Renal cortical epithelial cell (primary cell): ENCODE measurements around the gene DTX2. TPM values are rescaled to one million over a fixed set of nuclear protein-coding genes. Genes with fewer than 3 reads are reported as not detected.
A peak's percentile ranks its signal among the peaks of the same experiment; 100 is the strongest.
"Not testable (repeated sequence)": the region's sequence is repeated elsewhere in the genome, so short reads cannot be mapped to it uniquely, and the experiment has no call there.

Experiments used
- DNase-seq: peaks from one replicate; pipeline ENCODE4 v3.0.0-alpha.2; 2011; ENCODE audit warnings: low read depth
- total RNA-seq: library from RNA; depleted of rRNA; stranded (reverse); fragments of >200 nt; gene quantifications from 2 replicates; pipeline ENCODE4 v1.2.3, GENCODE V29; 2014

DTX2 gene
- total RNA-seq, 1 donor from 2014 or later, result 10.2 TPM

DNA sequence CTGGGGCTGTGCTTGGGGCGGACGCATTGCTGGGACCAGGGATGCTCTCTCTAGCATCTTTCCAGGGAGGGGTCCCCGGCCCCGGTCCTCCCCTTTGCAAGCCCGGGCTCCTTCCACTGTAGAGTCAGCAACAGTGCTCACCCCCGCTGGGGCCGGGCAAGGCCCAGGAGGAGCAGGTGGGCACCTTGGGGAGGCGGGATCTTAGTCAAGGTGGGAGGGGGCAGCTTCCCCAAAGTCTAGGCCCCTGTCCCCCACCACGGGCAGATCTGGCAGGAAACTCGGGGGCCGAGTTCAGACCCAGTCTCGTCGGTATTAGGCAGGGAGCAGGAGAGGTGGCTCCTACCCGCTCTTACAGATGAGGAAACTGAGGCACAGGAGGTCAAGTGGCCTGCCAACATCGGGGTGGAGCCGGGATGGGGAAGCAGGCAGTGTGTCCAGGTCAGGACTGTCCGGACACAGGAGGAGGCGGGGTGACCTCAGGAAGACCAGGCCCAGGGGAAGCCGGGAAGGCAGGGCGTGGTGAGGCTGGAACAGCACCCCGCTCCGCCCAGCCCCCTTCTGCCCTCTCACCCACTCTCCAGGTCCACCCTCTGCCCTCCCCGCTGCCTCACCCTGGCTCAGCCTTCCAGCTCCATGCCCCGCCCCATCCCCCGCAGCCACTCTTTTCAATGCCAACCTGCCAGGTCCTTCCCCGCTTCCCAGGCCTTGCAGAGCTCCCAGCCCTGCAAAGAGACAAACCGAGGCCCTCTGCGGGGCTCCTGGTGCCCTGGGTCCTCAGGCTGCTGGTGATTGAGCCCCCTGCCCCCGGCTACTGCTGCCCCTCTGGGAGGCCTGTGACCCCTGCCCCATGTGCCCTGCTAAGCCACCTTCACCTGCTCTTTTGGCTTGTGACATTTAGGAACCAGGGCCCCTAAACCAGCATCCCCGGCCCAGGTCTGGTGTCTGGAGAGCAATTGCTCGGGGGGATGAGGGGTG is 50.7 kb downstream of the DTX2 start:
- DNase-seq, result not testable (repeated sequence)

GRCh38 chr7:76512941-76513816 is 51.7 kb downstream of the DTX2 start:
- no peak for DNase-seq

GRCh38 chr7:76513817-76514799 is 52.6 kb downstream of the DTX2 start:
- no peak for DNase-seq

DNA sequence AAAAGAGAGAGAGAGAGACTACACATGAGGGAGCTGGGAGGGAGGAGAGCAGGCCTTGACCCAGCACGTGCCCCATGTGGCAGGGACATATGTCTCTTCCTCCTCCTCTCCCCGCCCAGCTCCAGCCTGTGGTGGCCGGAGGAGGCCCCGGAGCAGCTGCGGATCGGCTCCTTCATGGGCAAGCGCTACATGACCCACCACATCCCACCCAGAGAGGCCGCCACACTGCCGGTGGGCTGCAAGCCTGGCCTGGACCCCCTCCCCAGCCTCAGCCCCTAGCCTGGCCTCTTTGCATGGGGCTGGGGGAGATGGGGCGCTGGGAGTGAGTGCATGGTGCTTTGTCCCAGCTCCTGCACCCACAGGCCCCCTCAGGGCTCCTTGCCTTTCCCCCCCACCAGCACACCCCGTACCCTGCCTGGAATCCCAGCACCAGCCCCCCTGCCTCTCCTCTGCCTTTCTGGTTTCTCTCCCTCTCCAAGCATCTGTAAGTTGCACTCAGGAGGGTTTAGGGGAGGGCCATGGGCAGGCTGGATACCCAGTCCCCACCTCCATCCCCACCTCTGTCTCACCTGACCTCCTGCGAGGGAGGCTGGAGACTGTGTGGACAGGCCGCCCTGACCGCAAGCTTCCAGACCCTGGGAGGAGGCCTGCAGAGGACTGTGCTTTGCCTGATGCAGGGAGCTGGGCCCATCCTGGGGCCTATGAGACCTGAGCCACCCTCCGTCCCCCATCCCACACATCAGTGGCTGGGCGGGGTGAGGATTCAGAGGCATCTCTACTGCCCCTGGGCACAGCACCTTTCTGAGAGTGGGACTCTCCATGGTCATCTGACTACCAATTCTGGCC is 53.6 kb downstream of the DTX2 start:
- no peak for DNase-seq

- no peak for DNase-seq
Observed at GRCh38 chr7:76515999-76516443, 54.5 kb downstream of the DTX2 start.

GRCh38 chr7:76516932-76517331 is 55.4 kb downstream of the DTX2 start:
- DNase-seq, result not testable (repeated sequence)

DNA sequence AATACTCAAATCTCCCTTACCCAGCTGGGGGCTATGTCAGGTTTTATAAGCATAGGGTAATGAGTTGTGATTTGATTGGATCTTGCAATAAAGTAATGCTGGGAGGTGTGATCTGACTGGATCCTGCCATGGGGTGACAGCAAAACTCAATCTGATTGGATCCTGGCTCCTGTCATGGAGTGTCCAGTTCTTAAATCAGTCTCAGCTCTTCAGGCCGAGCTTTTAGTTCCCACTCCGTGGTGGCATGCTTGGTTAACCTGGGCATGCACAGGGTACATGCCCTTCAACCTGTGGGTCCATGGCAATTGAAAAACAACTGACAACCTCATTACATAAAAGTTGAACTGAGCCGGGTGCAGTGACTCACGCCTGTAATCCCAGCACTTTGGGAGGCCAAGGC is 64.7 kb downstream of the DTX2 start:
- DNase-seq, result not testable (repeated sequence)

GRCh38 chr7:76531643-76532042 is 70.1 kb downstream of the DTX2 start:
- not testable (repeated sequence) for DNase-seq

GRCh38 chr7:76543197-76543596 is 81.7 kb downstream of the DTX2 start, which contains the start of gene SPDYE16:
TSS of gene SPDYE16 (minus strand) at chr7:76543297. CDS start at chr7:76541459, 1,838 bp downstream.
- not testable (repeated sequence) for DNase-seq

GRCh38 chr7:76549025-76549854 is 87.7 kb downstream of the DTX2 start:
- peak; percentile 81 for DNase-seq

GRCh38 chr7:76549855-76550248 is 88.3 kb downstream of the DTX2 start:
- not testable (repeated sequence) for DNase-seq

DNA sequence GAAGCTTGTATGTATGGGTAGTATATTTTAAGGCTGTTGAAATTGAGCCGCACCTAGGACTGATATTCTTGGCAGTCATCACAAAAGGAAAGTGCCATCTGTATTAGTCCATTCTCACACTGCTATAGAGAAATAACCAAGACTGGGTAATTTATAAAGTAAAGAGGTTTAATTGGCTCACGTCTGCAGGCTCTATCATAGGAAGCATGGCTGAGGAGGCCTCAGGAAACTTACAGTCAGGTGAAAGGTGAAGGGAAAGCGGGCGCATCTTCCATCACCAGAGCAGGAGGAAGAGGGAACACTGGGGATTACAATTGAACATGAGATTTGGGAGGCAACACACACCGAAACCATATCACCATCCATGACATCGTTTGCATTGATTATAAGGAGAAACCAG is 90.5 kb downstream of the DTX2 start:
- not testable (repeated sequence) for DNase-seq

Other genes starting within 250 kb of the DTX2 start
- gene HSPB1, start 159.0 kb upstream of the DTX2 start, total RNA-seq, result 48.8 and 104 TPM in 2 replicates
- gene YWHAG, start 102.7 kb upstream of the DTX2 start, total RNA-seq, result 120 and 221 TPM in 2 replicates
- gene SSC4D, start 52.0 kb upstream of the DTX2 start, total RNA-seq, result 7.1 and 34.5 TPM in 2 replicates
- gene ZP3, start 36.8 kb upstream of the DTX2 start, total RNA-seq, result 3.4 and 5.0 TPM in 2 replicates
- 0.15 TPM in 1 of 2 replicates, not detected in the other for gene UPK3B, start 48.8 kb downstream of the DTX2 start, total RNA-seq
- gene SPDYE16, start 81.6 kb downstream of the DTX2 start, total RNA-seq, result 0.25 TPM in 1 of 2 replicates, not detected in the other
- gene POMZP3, start 165.6 kb downstream of the DTX2 start, total RNA-seq, result 0.85 and 2.8 TPM in 2 replicates